Left ventricle myocardium superior (tissue), 1 donor: ENCODE results near the gene NDUFA8. TPM values are rescaled to one million over a fixed set of nuclear protein-coding genes. Genes with fewer than 3 reads are reported as not detected.

Source experiments
- ATAC-seq: fragments of 200-7000 bp; cut with Tn5 transposase; one replicate; pipeline ENCODE4 v1.9.1; 2020; ENCODE audit warnings: mild to moderate bottlenecking, moderate library complexity
- DNase-seq: peaks from one replicate; pipeline ENCODE4 v3.0.0-alpha.2; 2020
- intact Hi-C: fragments of 100-400 bp; cut with micrococcal nuclease; formaldehyde crosslinking; loops from one replicate; pipeline ENCODE4 v1.11.0; 2022
- total RNA-seq: library from RNA; stranded (reverse); fragmentation: NEBNext Ultra II Directional; extraction: Animal tissue kit (Norgen Biotek cat#: 25700); gene quantifications from one replicate; pipeline ENCODE4 v1.2.1, GENCODE V29; 2021
- donor health status: DM: no; HTN: yes; CAD: no; lungs with severe emphysema.

The NDUFA8 gene
- total RNA-seq, 1 donor from 2014 or later, result 321 TPM

GRCh38 chr9:122115176-122116035, 44.2 kb downstream of the NDUFA8 start:
- intact Hi-C loops, result no loop called here
- ATAC-seq, result no peak
- DNase-seq, result no peak

- intact Hi-C loops, result no loop called here
- ATAC-seq (no peak), DNase-seq (no peak)
Measured at GRCh38 chr9:122113574-122113973, 46.0 kb downstream of the NDUFA8 start.

GRCh38 chr9:122112238-122112637, 47.3 kb downstream of the NDUFA8 start:
- intact Hi-C loops, result no loop called here
- ATAC-seq (no peak), DNase-seq (no peak)

- no peak for DNase-seq
- ATAC-seq, result no peak
- intact Hi-C loops, result no loop called here
Measured at GRCh38 chr9:122111413-122112085, 48.0 kb downstream of the NDUFA8 start.

DNA sequence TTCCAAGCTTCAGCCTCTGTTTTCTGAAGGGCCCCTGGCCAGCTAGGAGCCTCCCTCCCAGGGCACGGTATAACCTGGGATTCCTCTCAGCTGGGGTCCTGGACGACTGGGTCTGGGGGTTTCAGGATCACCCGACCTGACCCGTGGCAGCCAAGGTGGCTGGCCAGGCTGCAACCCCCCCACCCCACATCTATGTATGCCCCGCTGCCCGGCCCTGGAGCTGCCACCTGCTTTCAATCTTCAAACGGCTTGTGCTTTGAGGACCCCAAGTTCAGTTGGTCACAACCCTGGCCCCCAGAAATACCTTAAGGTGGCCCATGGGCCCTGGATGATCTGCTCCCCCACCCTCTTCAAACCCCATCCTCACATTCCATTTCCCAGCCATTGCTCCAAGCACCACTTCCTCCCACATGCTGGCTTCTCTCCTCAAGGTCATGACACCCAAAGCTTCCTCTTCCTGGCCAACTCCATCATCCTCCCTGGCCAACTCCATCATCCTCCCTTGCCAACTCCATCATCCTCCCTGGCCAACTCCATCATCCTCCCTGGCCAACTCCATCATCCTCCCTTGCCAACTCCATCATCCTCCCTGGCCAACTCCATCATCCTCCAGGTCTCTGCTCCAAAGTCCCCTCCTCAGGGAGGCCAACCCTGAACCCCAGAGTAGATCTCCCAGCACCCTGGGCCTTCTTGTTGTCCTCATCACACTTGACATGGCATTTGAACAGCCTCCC, 49.3 kb downstream of the NDUFA8 start:
- ATAC-seq (no peak), DNase-seq (no peak)
- intact Hi-C loops, result no loop called here

DNA sequence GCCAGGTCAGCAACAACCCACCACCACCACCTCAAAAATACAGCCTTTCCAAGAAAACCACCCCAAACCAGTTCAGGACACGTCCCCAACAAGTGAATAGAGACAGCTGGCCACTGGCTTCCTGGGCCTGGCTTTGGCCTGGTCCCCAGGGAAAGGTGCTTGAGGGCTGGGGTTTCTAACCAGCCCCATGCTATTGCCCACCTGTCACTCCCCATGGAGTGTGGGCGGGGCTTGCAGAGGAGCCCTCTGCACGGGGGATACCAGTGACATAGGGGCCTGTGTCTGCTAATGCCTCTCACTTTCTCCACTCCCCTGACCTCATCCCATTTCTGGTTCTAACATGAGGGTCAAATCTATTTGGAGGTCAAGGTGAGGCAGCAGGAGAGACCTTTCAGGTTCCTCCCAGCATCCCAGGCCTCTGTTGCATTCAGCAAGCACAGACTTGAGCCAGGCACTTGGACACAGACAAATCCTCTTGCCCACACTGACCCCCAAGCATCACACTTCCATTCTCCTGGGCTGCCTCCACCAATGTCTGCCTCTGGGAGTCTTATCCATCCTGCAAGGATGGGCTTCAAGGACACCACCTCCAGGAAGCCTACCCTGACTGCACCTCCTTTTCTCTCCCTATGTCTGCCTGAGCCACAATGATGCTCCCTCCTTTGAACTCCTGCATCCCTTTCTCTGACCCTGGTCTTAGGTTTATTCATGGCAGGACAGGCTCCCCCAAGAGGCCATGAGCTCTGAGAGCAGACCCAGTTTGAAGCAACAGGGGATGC, 50.4 kb downstream of the NDUFA8 start:
- no peak for DNase-seq
- intact Hi-C loops, result no loop called here
- ATAC-seq, result no peak

DNA sequence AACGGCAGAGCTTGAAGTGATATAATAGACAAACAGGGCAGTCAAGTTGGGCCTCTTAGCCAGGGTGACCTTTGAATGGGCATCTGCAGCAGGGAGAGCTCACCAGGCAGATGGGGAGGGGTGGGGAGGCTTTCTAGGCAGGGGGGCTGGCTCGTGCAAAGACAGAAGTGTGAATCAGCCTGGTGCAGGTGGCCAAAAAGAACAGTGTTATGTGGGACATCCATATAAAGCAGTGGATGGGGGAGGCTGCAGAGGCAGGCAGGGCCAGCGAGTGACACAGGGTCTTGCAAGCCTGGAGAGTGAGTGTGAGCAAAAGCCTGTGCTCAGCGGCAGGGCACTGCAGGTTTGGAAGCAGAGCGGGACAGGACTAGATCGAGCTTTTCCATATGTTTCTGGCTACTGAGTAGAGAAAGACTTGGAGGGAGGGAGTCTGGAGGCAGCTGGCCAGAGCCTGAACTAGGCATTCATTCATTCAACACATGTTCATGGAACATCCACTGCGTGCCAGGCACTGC, 52.2 kb downstream of the NDUFA8 start:
- intact Hi-C loops, result no loop called here
- ATAC-seq, result peak; percentile 89
- no peak for DNase-seq

DNA sequence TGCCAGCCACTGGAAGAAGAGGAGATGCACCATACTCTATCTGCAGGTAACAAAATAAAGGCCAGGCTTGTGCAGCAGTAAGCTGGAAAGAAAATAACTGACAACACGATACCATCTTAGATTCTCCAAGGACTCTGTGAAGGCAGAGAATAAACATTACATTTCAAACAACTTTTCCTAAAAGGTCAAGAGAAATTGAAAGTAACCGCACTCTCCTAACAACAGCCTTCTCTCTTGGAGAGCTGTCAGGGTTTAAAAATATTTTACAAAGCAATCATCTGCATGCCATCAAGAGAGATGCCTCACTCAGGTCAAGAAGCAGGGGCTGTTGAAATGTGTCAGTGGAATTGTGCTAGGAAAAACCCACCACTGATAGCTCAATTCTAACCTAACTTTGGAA, 53.0 kb downstream of the NDUFA8 start:
- intact Hi-C loops, result no loop called here
- ATAC-seq (peak; percentile 29), DNase-seq (no peak)

- intact Hi-C loops, result no loop called here
- no peak for ATAC-seq
- DNase-seq, result no peak
Measured at GRCh38 chr9:122103985-122104384, 55.6 kb downstream of the NDUFA8 start.

GRCh38 chr9:122102156-122102555, 57.4 kb downstream of the NDUFA8 start:
- no peak for ATAC-seq
- intact Hi-C loops, result no loop called here
- DNase-seq, result no peak

DNA sequence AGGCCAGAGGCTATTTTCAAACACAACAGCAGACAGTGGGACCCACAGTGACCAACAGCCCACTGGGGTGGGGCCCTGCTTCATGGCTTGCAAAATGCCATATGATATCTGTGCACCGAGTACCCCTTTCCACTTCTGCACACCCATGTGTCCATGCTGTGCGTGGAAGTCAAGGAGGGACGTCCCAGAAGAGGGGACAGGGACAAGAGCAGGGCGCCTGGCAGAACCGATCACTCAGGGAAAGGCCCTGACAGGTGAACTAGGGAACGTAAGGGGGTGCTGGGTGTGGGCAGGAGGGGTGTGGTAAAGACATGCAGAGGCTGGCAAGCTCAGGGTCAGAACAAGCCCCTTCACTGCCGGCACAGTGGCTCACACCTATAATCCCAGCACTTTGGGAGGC, 58.8 kb downstream of the NDUFA8 start:
- DNase-seq, result no peak
- no peak for ATAC-seq
- intact Hi-C loops, result no loop called here

- peak; percentile 92 for DNase-seq
- peak; percentile 87 for ATAC-seq
- intact Hi-C loops, result no loop called here
Measured at GRCh38 chr9:122099271-122099869, 60.2 kb downstream of the NDUFA8 start.

DNA sequence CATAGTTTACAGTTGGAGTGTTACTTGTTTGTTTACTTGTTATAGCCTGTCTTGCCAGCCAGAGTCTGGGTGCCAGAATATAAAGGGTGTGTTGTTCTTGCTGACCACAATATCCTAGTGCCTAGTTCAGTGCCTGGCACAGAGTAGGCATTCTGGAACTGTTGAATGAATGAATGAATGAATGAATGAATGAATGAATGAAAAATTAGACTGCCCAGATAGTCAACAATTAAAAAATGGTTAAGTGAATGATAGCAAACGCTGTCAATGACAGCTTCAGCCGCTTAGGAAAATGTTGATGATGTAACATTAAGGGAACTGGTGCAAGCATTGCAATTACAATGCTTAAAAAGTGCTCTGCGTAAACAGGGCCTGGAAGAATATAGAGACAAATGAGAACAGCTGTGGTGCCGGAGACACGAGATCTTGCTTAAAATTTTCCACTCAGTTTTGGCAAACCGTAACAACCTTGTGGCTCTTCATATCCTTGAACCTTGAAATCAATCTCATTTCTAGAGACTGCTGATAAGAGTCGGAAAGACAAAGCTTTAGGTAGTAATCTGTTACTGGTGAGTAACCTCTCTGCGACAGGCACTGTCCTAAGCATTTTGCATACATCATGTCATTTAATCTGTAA, 61.8 kb downstream of the NDUFA8 start:
- DNase-seq, result no peak
- no peak for ATAC-seq
- intact Hi-C loops, result no loop called here

GRCh38 chr9:122096620-122097415, 62.8 kb downstream of the NDUFA8 start:
- no peak for ATAC-seq
- no peak for DNase-seq
- intact Hi-C loops, result no loop called here

DNA sequence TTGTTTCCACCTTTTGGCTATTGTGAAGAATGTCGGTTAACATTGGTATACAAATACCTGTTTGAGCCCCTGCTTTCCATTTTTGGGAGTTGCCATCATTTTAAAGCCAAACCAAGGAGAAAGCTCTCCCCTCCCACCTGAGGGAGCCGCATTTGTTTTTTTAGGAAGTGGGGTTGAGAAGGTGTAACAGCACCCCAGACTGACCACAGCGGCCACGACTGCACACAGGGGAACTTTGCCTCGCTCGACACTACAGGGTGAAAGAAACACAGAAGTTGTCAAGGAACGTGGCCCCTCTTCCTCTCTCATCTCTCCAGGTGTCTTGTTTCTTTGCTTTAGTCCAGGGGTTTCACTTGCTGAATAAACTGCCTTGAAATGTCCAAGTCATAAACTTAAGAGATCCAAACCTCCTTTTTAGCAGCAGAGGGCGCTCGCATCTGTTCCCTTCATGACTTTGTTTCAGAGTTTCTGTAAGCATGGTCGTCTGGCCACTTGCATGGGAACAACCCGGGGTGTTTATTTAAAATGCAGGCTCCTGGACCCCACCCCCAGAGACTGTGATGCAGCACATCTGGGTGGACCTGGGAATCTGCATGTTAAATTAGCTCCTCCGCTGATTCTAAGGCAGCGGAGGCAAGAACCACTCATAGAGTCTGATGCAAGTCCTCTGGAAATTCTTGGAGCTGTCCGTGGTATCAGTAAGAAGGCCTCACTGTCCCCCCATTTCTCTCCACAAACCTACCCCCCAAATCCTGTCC, 64.4 kb downstream of the NDUFA8 start:
- ATAC-seq (no peak), DNase-seq (no peak)
- intact Hi-C loops, result no loop called here
